Non-pigmented ciliary epithelial cell (primary cell): ENCODE results near the gene NFAT5.
"Not testable (repeated sequence)": the region's sequence is repeated elsewhere in the genome, so short reads cannot be mapped to it uniquely, and the experiment has no call there.

Experiments used
- DNase-seq: peaks from one replicate; pipeline ENCODE4 v3.0.0-alpha.2; 2010; ENCODE audit warnings: low read depth

NFAT5 gene

GRCh38 chr16:69555437-69555836, 10.3 kb upstream of the NFAT5 start:
- DNase-seq: no peak

- DNase-seq: no peak
Measured at GRCh38 chr16:69555867-69556266, 9.9 kb upstream of the NFAT5 start.

GRCh38 chr16:69559164-69559563, 6.6 kb upstream of the NFAT5 start:
- DNase-seq: no peak

- DNase-seq: not testable (repeated sequence)
Measured at GRCh38 chr16:69561367-69561766, 4.4 kb upstream of the NFAT5 start.

- no peak for DNase-seq
Measured at GRCh38 chr16:69561901-69562300, 3.9 kb upstream of the NFAT5 start.

GRCh38 chr16:69562813-69563212, 3.0 kb upstream of the NFAT5 start:
- no peak for DNase-seq

GRCh38 chr16:69563605-69564580, 1.9 kb upstream of the NFAT5 start:
- no peak for DNase-seq

GRCh38 chr16:69564845-69565670, 708 bp upstream of the NFAT5 start:
- DNase-seq: no peak

GRCh38 chr16:69566240-69566980, 644 bp downstream of the NFAT5 start:
- no peak for DNase-seq

- DNase-seq: no peak
Measured at GRCh38 chr16:69566981-69567680, 1.4 kb downstream of the NFAT5 start.

- DNase-seq: no peak
Measured at GRCh38 chr16:69568676-69569075, 2.9 kb downstream of the NFAT5 start.

- DNase-seq: not testable (repeated sequence)
Measured at GRCh38 chr16:69578771-69579170, 13.0 kb downstream of the NFAT5 start.

- no peak for DNase-seq
Measured at GRCh38 chr16:69579783-69580481, 14.2 kb downstream of the NFAT5 start.

GRCh38 chr16:69581297-69581696, 15.5 kb downstream of the NFAT5 start:
- DNase-seq: no peak

GRCh38 chr16:69584493-69584892, 18.7 kb downstream of the NFAT5 start:
- DNase-seq: not testable (repeated sequence)

- DNase-seq: no peak
Measured at GRCh38 chr16:69589434-69590269, 23.9 kb downstream of the NFAT5 start.

GRCh38 chr16:69590590-69590989, 24.8 kb downstream of the NFAT5 start:
- DNase-seq: no peak

GRCh38 chr16:69593751-69594255, 28.0 kb downstream of the NFAT5 start:
- DNase-seq: no peak

GRCh38 chr16:69595127-69596036, 29.6 kb downstream of the NFAT5 start:
- peak; percentile 45 for DNase-seq
